Measurements from ENCODE around the gene PLA2G4D.

PLA2G4D gene

DNA sequence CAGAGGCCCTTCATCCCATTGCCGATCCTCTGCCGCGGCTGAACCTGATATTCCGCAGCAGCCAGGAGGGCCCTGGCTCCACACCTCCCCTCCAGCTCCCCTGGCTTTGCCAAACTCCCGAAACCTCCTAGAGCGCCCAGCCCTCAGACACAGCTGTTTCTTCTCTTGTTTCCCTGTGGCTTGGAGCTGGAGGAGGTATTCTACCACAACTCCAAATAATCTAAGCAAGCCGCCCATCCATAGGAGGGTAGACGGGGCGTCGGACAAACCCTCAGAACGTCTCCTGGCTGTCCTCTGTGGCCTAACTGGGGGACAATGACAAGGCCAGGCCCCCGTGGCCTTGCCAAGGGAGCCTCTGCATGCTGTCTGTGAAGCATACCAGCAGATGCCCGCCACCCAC lies 10.4 kb downstream of the PLA2G4D start:
- H3K27me3 ChIP-seq (ENCODE audit: control insufficient read depth in 3 of 3, insufficient read depth in 3 of 3, low read depth in 1 of 3, low read length in 3 of 3), result peaks cover 0 to 51% (median 2%) of the 10 kb centered on the region in 3 experiments
- no peaks in the 10 kb centered on the region for H3K9me3 ChIP-seq (replicated peaks in 1 of 2; ENCODE audit: control insufficient read depth in 2 of 2, insufficient read depth in 1 of 2, low read depth in 1 of 2, low read length in 2 of 2)
- no peak overlapping the region for H2BK120ac ChIP-seq (ENCODE audit: low read depth, low read length)
- no peak for DNase-seq (ENCODE audit: low spot score)
- no peak overlapping the region for H3K4ac ChIP-seq (ENCODE audit: low read length)
- H3K23ac ChIP-seq (ENCODE audit: low read depth, low read length, poor library complexity), result peak overlapping the region; percentile 40
- H3K79me1 ChIP-seq (ENCODE audit: low read depth, low read length), result no peaks in the 10 kb centered on the region
- peaks cover 8 to 20% of the 10 kb centered on the region in 2 donors for H3K4me1 ChIP-seq (ENCODE audit: control insufficient read depth in 2 of 2, insufficient read depth in 1 of 2, low read depth in 1 of 2, low read length in 2 of 2)
- H3K18ac ChIP-seq (ENCODE audit: low read length), result no peak overlapping the region
- H2AFZ ChIP-seq (ENCODE audit: low read length), result no peak overlapping the region
- no peak overlapping the region for H4K91ac ChIP-seq (ENCODE audit: low read depth, low read length, poor library complexity)
- H3K27ac ChIP-seq (replicated peaks; ENCODE audit: low read length), result no peak overlapping the region
- no peak overlapping the region for H3K9ac ChIP-seq (ENCODE audit: low read depth, low read length, poor library complexity)
- H3K4me2 ChIP-seq (ENCODE audit: insufficient read depth, low read length, poor library complexity, severe bottlenecking), result no peak overlapping the region
- no peak overlapping the region for H2BK5ac ChIP-seq (ENCODE audit: low read length)
- H3K4me3 ChIP-seq (ENCODE audit: low read length in 2 of 2), result no peak overlapping the region
- peak overlapping the region; percentile 59 for H2AK5ac ChIP-seq (ENCODE audit: low read depth, low read length)
- H4K8ac ChIP-seq (ENCODE audit: low read depth, low read length), result no peak overlapping the region
- WGBS, 2 donors (ENCODE audit: extremely low coverage in 2 of 2, insufficient read length in 2 of 2, insufficient replicate concordance in 1 of 2), result no CpG with 5 or more reads among the region's 13 CpGs
- H3K14ac ChIP-seq (ENCODE audit: low read length), result no peak overlapping the region
- H2BK15ac ChIP-seq (ENCODE audit: low read length), result no peak overlapping the region
- no peaks in the 10 kb centered on the region for H3K36me3 ChIP-seq (replicated peaks in 1 of 2; ENCODE audit: control insufficient read depth in 2 of 2, insufficient read depth in 2 of 2, low read length in 2 of 2)
- H2BK12ac ChIP-seq (ENCODE audit: low read length), result no peak overlapping the region

DNA sequence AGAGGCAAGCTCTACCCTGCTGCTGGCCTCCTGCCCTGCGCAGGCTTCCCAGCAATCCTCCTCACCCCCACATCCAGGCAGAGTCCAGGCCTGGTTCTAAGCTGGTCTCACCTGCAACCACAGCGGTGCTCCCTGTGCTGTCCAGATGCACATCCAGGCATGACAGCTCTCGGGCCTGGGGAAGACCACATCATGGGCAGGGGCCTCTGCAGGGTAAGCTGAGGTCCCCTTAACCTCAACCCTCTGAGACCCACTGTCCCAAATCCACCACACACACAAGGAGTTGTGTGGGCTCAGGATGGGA lies 10.8 kb downstream of the PLA2G4D start:
- Histone ChIP-seq H3K4me1 (ENCODE audit: control insufficient read depth in 2 of 2, insufficient read depth in 1 of 2, low read depth in 1 of 2, low read length in 2 of 2) (peaks cover 8 to 20% of the 10 kb centered on the region in 2 donors), H3K79me1 (ENCODE audit: low read depth, low read length) (no peaks in the 10 kb centered on the region), H3K18ac (ENCODE audit: low read length) (peak overlapping the region; percentile 73), H3K27me3 (ENCODE audit: control insufficient read depth in 3 of 3, insufficient read depth in 3 of 3, low read depth in 1 of 3, low read length in 3 of 3) (peaks cover 0 to 52% (median 2%) of the 10 kb centered on the region in 3 experiments), H3K4me2 (ENCODE audit: insufficient read depth, low read length, poor library complexity, severe bottlenecking) (no peak overlapping the region), H3K14ac (ENCODE audit: low read length) (no peak overlapping the region), H3K4me3 (ENCODE audit: low read length in 2 of 2) (no peak overlapping the region), H4K8ac (ENCODE audit: low read depth, low read length) (no peak overlapping the region), H3K27ac (replicated peaks; ENCODE audit: low read length) (no peak overlapping the region), H3K9ac (ENCODE audit: low read depth, low read length, poor library complexity) (no peak overlapping the region), H2BK12ac (ENCODE audit: low read length) (no peak overlapping the region), H2AFZ (ENCODE audit: low read length) (no peak overlapping the region), H3K23ac (ENCODE audit: low read depth, low read length, poor library complexity) (no peak overlapping the region), H2BK15ac (ENCODE audit: low read length) (no peak overlapping the region), H3K36me3 (replicated peaks in 1 of 2; ENCODE audit: control insufficient read depth in 2 of 2, insufficient read depth in 2 of 2, low read length in 2 of 2) (no peaks in the 10 kb centered on the region), H2BK5ac (ENCODE audit: low read length) (peak overlapping the region; percentile 11), H2BK120ac (ENCODE audit: low read depth, low read length) (no peak overlapping the region), H4K91ac (ENCODE audit: low read depth, low read length, poor library complexity) (no peak overlapping the region), H3K9me3 (replicated peaks in 1 of 2; ENCODE audit: control insufficient read depth in 2 of 2, insufficient read depth in 1 of 2, low read depth in 1 of 2, low read length in 2 of 2) (no peaks in the 10 kb centered on the region), H3K4ac (ENCODE audit: low read length) (peak overlapping the region; percentile 17), H2AK5ac (ENCODE audit: low read depth, low read length) (peak overlapping the region; percentile 59)
- WGBS, 2 donors (ENCODE audit: extremely low coverage in 2 of 2, insufficient read length in 2 of 2, insufficient replicate concordance in 1 of 2), result no CpG with 5 or more reads among the region's 3 CpGs
- no peak for DNase-seq (ENCODE audit: low spot score)

DNA sequence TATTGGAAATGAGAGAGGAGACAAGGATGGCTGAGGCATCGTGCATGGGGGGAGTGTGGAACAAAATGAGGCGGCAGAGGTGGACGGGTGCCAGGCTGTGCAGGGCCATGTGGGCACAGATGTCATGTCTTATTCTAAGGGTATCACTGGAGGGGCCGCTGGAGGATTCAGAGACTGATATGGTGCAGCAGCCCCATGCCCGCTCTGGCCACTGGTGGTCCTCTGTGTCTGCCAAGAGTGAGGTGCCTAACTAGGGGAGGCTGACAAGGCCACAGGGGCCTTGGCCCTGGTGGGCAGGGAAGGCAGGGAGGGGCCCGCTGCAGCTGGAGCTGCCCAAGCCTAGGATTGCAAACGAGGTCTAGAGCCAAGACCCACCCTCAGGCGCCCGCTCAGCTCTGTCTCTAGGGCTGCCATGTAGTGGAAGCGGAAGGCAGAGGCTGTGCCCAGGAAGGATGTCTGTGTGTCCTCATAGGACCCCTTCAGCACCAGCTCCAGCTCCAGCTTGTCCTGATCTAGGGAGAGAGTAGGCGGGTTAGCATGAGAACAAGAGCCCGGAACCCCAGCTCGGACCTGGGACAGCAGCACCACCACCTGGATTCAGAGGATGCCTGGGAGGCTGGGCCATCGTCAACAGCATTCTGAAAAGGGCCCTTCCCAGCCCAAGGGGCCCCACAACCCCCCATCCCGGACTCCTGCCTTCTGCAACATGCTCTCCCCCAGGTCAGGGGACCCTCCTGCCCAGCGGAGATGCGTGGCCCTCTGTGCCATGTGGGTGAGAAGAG lies 11.3 kb downstream of the PLA2G4D start:
- Histone ChIP-seq H3K27ac (replicated peaks; ENCODE audit: low read length) (no peak overlapping the region), H3K18ac (ENCODE audit: low read length) (peak overlapping the region; percentile 73), H3K4me2 (ENCODE audit: insufficient read depth, low read length, poor library complexity, severe bottlenecking) (no peak overlapping the region), H3K9ac (ENCODE audit: low read depth, low read length, poor library complexity) (no peak overlapping the region), H3K23ac (ENCODE audit: low read depth, low read length, poor library complexity) (no peak overlapping the region), H3K9me3 (replicated peaks in 1 of 2; ENCODE audit: control insufficient read depth in 2 of 2, insufficient read depth in 1 of 2, low read depth in 1 of 2, low read length in 2 of 2) (no peaks in the 10 kb centered on the region), H2AFZ (ENCODE audit: low read length) (no peak overlapping the region), H3K79me1 (ENCODE audit: low read depth, low read length) (no peaks in the 10 kb centered on the region), H3K4me1 (ENCODE audit: control insufficient read depth in 2 of 2, insufficient read depth in 1 of 2, low read depth in 1 of 2, low read length in 2 of 2) (peaks cover 8 to 20% of the 10 kb centered on the region in 2 donors), H4K8ac (ENCODE audit: low read depth, low read length) (no peak overlapping the region), H2BK15ac (ENCODE audit: low read length) (no peak overlapping the region), H3K36me3 (replicated peaks in 1 of 2; ENCODE audit: control insufficient read depth in 2 of 2, insufficient read depth in 2 of 2, low read length in 2 of 2) (no peaks in the 10 kb centered on the region), H2AK5ac (ENCODE audit: low read depth, low read length) (no peak overlapping the region), H3K27me3 (ENCODE audit: control insufficient read depth in 3 of 3, insufficient read depth in 3 of 3, low read depth in 1 of 3, low read length in 3 of 3) (peaks cover 0 to 53% (median 2%) of the 10 kb centered on the region in 3 experiments), H3K4ac (ENCODE audit: low read length) (no peak overlapping the region), H2BK120ac (ENCODE audit: low read depth, low read length) (no peak overlapping the region), H4K91ac (ENCODE audit: low read depth, low read length, poor library complexity) (no peak overlapping the region), H3K14ac (ENCODE audit: low read length) (no peak overlapping the region), H2BK5ac (ENCODE audit: low read length) (peak overlapping the region; percentile 11), H2BK12ac (ENCODE audit: low read length) (no peak overlapping the region), H3K4me3 (ENCODE audit: low read length in 2 of 2) (no peak overlapping the region)
- no CpG with 5 or more reads among the region's 17 CpGs for WGBS, 2 donors (ENCODE audit: extremely low coverage in 2 of 2, insufficient read length in 2 of 2, insufficient replicate concordance in 1 of 2)
- DNase-seq (ENCODE audit: low spot score), result no peak

DNA sequence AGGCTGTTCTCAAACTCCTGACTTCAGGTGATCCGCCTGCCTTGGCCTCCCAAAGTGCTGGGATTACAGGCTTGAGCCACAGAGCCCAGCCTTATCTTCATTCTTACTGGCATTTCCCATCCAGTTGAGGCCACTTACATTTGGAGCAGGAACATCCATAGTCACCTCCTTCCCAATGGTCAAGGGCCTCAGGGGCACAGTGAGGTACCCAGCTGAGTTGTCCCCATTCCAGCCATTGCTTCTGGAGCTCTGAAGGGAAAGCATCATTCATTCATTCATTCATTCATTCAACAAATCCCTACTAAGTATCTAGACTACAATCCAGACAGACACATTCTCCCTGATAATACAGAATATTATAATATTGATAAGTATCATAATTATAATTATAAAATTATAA lies 12.2 kb downstream of the PLA2G4D start:
- Histone ChIP-seq H3K4me3 (ENCODE audit: low read length in 2 of 2) (no peak overlapping the region), H2BK5ac (ENCODE audit: low read length) (no peak overlapping the region), H3K27ac (replicated peaks; ENCODE audit: low read length) (no peak overlapping the region), H3K79me1 (ENCODE audit: low read depth, low read length) (no peaks in the 10 kb centered on the region), H3K18ac (ENCODE audit: low read length) (no peak overlapping the region), H3K14ac (ENCODE audit: low read length) (no peak overlapping the region), H3K4ac (ENCODE audit: low read length) (no peak overlapping the region), H2AFZ (ENCODE audit: low read length) (no peak overlapping the region), H3K23ac (ENCODE audit: low read depth, low read length, poor library complexity) (no peak overlapping the region), H4K8ac (ENCODE audit: low read depth, low read length) (no peak overlapping the region), H2BK12ac (ENCODE audit: low read length) (no peak overlapping the region), H4K91ac (ENCODE audit: low read depth, low read length, poor library complexity) (no peak overlapping the region), H3K36me3 (replicated peaks in 1 of 2; ENCODE audit: control insufficient read depth in 2 of 2, insufficient read depth in 2 of 2, low read length in 2 of 2) (no peaks in the 10 kb centered on the region), H2BK120ac (ENCODE audit: low read depth, low read length) (no peak overlapping the region), H3K4me2 (ENCODE audit: insufficient read depth, low read length, poor library complexity, severe bottlenecking) (no peak overlapping the region), H3K9ac (ENCODE audit: low read depth, low read length, poor library complexity) (no peak overlapping the region), H2BK15ac (ENCODE audit: low read length) (no peak overlapping the region), H3K9me3 (replicated peaks in 1 of 2; ENCODE audit: control insufficient read depth in 2 of 2, insufficient read depth in 1 of 2, low read depth in 1 of 2, low read length in 2 of 2) (no peaks in the 10 kb centered on the region), H2AK5ac (ENCODE audit: low read depth, low read length) (no peak overlapping the region), H3K27me3 (ENCODE audit: control insufficient read depth in 3 of 3, insufficient read depth in 3 of 3, low read depth in 1 of 3, low read length in 3 of 3) (peaks cover 0 to 61% (median 2%) of the 10 kb centered on the region in 3 experiments), H3K4me1 (ENCODE audit: control insufficient read depth in 2 of 2, insufficient read depth in 1 of 2, low read depth in 1 of 2, low read length in 2 of 2) (peaks cover 8 to 20% of the 10 kb centered on the region in 2 donors)
- WGBS, 2 donors (ENCODE audit: extremely low coverage in 2 of 2, insufficient read length in 2 of 2, insufficient replicate concordance in 1 of 2), result no CpG with 5 or more reads among the region's 1 CpG
- no peak for DNase-seq (ENCODE audit: low spot score)

Data from neuronal stem cell (in vitro differentiated cells).